GM19395 (cell line): ENCODE results near the gene BRD4.
"Not testable (repeated sequence)": the region's sequence is repeated elsewhere in the genome, so short reads cannot be mapped to it uniquely, and the experiment has no call there.

ENCODE experiments used
- ATAC-seq: cut with Tn5 transposase; IDR thresholded peaks from one replicate; pipeline ENCODE4 v1.9.1; 2021; ENCODE audit warnings: mild to moderate bottlenecking, moderate library complexity; ENCODE audit not compliant: unreplicated experiment

The BRD4 gene

DNA sequence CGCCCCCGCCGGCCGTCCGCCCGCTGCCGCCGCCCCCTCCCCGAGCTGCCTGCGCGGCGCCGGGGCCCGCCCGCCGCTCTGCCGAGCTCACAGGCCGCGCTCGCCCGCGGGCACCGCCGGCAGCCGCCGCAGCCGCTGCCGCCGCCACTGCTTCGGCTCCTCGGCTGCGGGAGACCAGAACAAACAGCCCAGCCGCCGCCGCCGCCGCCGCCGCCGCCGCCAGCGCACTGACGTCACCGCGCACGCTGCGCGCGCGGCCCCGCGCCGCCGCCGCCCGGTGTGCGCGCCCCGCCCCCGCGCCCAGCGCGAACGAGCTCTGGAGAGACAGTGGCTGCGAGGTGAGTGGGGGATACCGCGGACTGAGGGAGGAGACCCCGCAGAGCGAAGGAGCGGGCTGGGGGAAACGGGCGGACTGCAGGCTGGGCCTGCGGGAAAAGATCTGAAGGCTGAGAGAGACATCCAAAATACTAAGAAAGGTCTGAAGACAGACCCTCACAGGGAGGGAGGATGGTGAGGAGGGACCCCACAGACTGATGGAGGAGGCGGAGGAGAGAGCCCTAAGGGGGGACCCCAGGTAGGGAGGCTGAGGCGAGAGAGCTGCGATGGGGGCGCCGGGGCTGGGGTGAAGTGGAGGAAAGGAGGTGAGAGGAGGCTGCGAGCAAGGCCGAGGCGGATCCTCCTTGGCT lies at the start of gene BRD4:
Gene BRD4, minus strand, starts transcription at position 229 of the 686 bp plus-strand sequence. CDS start 59,440 bp downstream, outside the sequence.
- no peak for ATAC-seq

DNA sequence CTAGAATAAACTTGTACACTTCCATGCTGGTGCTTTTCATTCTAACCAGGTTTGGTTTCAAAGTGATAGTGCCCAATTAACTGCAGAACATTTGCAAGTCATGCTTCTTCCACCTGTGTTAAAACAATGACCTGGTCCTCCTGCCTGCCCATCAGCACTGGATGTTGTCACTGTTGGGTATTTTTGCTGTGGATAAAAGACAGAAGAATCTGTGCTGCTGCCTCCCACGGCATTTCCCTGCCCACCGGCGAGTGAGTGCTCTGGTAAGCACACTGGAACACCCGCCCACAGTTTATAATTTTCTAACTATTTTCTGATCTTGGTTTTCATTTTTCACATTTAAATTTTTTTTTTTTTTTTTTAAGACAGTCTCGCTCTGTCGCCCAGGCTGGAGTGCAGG lies 49.5 kb upstream of the BRD4 start:
- no peak for ATAC-seq

GRCh38 chr19:15381429-15381828 lies 49.1 kb upstream of the BRD4 start:
- no peak for ATAC-seq

DNA sequence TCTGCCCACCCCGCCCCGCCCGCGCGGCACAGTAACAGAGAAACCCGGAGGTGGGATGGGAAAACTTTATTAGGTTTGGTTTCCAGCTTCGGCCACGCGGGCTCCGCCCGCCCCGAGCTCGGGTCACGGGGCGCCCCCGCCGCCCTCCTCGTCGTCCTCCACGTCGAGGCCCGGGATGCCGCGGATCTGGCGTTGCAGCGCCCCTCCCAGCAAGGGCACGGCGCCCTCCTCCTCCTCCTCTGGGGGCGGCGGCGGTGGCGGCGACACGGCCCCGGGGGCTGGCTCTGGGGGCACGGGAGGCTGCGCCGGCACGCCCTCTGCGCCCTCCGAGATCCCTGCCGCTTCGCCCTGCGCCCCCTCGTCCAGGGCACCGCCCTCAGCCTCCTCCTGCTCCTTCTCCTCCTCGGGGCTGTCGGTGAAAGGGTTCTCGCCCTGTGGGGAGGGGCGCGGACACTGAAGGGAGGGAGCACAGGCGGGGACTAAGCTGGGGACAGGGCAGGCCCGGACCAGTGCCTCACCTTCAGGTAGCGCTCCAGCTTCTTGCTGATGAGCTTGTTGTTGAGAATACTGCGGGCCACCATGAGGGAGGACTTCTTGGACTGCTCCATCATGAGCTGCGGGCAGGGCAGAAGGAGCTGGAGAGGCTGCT lies 47.8 kb upstream of the BRD4 start:
- peak; percentile 47 for ATAC-seq

DNA sequence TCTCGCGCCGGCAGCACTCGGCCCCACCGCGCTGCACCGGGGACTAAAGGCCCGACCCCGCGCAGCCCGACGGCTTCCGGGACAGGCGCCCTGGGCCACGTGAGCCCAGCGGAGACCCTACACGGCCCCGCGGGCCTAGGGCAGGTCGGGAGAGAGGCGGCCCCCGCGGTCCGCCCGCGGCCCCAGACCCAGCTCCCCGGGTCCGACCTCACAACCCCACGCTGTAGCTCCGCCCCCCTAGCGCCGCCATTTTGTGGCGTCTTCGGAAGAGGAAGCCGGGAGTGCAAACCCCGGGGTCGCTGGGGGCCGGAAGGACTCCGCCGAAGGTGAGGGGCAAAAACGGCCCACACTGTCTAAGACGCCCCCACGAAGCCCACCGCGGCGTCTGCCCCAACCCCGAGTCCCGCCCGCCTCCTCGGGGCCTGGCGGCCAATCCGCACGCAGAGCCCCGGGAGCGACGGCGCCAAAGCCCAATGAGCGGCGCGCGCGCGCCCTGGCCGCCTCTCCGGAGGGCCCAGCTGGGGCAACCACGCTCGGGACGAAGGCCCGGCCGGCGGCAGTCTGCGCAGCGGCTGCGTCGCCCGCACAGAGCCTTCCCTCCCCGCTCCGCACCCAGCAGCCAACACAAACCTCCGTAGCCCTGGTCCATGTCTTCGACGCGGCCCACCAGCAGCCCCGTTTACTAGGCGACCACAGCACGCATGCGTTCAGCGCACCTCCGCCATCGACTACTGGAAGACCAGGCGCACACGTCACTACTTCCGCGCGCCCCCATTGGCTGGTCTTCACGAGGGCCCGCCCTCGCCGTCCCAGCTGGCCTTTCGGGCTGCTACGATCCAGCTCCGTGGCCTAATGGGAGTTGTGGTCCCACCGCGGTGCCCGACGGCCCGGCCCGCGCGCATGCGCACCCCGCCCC lies 47.0 kb upstream of the BRD4 start, which contains the start of gene AKAP8:
Gene AKAP8, minus strand, starts transcription at position 705 of the 916 bp plus-strand sequence. Its CDS starts 56 bp downstream, at position 649.
- peak; percentile 74 for ATAC-seq

- peak; percentile 1 for ATAC-seq
These were observed 46.3 kb upstream of the BRD4 start for GRCh38 chr19:15378534-15379082.

- no peak for ATAC-seq
These were observed 42.6 kb upstream of the BRD4 start for GRCh38 chr19:15374796-15375440.

GRCh38 chr19:15374105-15374651 lies 41.8 kb upstream of the BRD4 start:
- no peak for ATAC-seq

- no peak for ATAC-seq
These were observed 41.3 kb upstream of the BRD4 start for GRCh38 chr19:15373644-15374043.

DNA sequence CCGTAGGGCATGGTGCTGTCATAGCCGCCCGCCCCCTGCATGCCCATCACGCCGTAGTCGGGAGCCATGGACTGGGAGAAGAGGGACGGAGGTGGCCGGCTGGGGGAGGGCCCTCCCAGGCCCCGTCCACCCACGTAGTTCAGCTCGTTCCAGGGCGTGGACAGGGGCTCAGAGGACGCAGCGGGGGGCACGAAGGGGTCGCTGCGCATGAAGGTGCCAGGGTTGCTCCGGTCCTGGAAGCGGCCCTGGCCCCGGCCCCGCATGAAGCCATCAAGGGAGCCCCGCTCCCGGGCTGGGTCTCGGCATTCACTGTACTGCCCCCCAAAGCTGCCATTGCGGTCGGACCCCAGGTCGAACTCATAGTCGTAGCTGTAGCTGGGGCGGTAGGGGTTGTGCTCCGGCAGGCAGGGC lies 40.6 kb upstream of the BRD4 start:
- ATAC-seq = no peak

DNA sequence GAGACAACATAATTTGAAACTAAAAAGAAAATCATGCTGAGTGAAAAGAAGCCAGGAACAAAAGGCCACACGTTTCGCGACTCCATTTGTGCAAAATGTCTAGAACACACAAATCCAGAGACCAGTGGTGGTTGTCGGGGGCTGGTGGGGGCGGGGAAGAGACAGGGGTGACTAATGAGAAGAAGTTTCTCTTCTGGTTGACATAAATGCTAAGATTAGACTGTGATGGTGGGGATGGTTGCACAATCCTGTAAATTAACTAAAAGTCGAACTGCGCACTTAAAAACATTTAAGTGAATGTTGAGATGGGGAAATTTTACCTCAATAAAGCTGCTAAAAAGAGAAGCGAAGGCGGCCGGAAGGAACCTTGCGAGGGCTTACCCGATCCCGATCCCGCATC lies 40.1 kb upstream of the BRD4 start:
- no peak for ATAC-seq

GRCh38 chr19:15371786-15372380 lies 39.5 kb upstream of the BRD4 start:
- ATAC-seq = no peak

DNA sequence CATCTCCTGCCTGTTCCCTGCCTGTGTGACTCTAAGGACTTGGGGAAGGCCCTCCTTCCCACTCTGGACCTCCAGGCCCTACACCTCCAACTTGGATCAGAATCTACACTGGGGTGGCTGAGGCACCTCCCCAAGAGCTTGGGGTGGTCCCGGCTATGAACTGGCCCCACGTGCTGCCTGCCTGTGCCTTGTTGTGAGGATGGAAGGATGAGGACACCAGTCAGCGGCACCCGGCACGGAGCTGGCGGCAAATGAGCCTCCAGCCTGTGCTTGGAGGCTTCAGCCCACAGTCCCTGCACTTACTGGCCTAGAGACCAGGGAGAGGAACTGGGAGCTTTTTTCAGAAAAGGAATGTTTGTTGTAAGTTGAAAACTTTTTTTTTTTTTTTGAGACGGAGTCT lies 38.8 kb upstream of the BRD4 start:
- no peak for ATAC-seq

DNA sequence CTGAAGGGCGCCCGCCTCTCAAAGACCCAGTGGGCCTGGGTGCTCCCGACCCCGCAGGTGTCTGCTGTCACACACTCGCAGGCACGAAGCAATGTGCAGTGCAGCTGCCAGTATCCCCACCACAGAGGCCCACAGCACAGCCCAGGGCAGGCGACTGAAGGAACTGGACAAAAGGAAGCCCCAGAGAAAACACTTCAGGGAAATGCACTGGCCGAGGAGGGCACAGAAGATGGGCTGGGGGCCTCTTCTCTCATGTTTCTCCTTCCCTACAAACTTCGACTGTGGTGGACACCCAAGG lies 37.2 kb upstream of the BRD4 start:
- no peak for ATAC-seq

DNA sequence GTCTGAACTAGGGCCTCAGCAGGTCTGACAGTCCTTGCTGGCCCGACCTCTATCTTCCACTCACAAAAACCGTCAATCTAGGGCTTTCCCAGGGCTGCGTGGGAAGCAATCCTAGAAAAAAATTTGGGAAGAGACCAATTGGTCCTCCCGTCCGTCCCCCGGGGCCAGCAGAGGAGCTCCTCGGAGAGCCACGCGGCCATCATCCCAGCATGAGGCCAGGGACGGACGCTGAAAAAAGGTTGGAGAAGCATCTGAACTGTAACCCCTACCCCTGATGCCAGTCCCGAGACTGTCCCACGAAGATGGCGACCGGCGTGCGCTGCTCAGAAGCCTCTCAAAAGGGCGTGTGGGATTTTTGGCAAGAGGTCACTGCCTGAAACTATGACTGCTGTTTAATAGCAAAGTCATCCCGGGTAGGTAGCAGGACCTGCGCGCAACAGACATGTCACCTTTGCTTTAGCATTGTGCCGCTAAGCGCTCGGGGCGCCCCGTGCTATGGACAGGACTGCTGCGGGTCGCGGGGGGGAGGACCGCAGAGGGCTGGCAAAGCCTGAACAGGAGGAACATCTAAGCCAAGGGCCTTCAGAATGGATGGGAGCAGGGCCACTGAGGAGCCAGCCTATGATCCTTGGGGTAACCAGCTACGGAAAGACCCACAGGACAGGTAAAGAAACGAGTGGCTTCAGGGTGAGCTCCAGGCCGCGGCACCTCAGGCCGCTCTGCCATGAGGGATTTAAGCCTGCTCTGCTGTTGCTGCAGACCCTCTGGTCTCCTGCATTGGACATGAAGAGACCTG lies 36.7 kb upstream of the BRD4 start:
- ATAC-seq = no peak

- no peak for ATAC-seq
These were observed 35.8 kb upstream of the BRD4 start for GRCh38 chr19:15368051-15368632.

DNA sequence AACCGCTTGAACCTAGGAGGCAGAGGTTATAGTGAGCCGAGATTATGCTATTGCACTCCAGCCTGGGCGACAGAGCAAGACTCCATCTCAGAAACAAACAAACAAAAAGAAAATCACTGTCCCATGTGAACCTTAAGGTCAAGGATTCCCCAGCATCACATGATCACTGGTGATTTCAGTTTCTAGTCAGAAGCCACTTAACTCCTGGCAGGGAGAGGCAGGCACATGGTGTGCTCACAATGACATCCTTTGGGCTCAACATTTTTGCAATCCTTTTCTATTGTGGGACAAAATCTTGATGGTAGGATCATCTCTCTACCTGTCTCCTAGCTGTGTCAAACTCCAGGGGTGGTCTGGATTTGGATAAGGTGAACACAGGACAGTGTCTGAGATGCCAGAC lies 35.1 kb upstream of the BRD4 start:
- no peak for ATAC-seq

- no peak for ATAC-seq
These were observed 32.9 kb upstream of the BRD4 start for GRCh38 chr19:15365264-15365663.

DNA sequence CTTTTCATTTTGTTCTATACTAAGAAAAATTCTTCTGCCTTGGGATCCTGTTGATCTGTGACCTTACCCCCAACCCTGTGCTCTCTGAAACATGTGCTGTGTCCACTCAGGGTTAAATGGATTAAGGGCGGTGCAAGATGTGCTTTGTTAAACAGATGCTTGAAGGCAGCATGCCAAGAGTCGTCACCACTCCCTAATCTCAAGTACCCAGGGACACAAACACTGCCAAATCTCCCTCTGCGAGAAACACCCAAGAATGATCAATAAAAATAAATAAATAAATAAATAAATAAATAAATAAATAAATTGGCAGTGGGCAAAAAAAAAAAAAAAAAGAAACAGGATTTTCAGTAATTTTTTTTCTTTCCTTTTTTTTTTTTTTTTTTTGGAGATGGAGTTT lies 31.5 kb upstream of the BRD4 start:
- ATAC-seq = not testable (repeated sequence)
